Activated T-cell treated with anti-CD3 and anti-CD28 coated beads, Interleukin-2, amount 50 U/mL, for 72 hours (primary cell): ENCODE measurements around the gene ACTMAP. TPM values are rescaled to one million over a fixed set of nuclear protein-coding genes. Genes with fewer than 3 reads are reported as not detected.
A peak's percentile ranks its signal among the peaks of the same experiment; 100 is the strongest.

ENCODE experiments used
- ATAC-seq, 2 donors: fragments of 150-1000 bp; cut with Tn5 transposase; replicated peaks in 1 of 2; 2 replicates each; pipeline ENCODE4 v1.10.0; 2021; ENCODE audit warnings: moderate library complexity in 2 of 2, mild to moderate bottlenecking in 1 of 2
- DNase-seq, 2 donors: peaks; one replicate each; pipeline ENCODE4 v3.0.0; 2021 to 2022; ENCODE audit warnings: mixed read lengths in 1 of 2
- H3K27ac Mint-ChIP-seq: one replicate; pipeline ENCODE4 v1.8.0; 2022; ENCODE audit warnings: mild to moderate bottlenecking, moderate library complexity, mixed read lengths
- H3K27me3 Mint-ChIP-seq: one replicate; pipeline ENCODE4 v1.8.0; 2022; ENCODE audit warnings: low read depth, mixed read lengths
- H3K36me3 Mint-ChIP-seq, 2 donors: one replicate each; pipeline ENCODE4 v1.8.0; 2022; ENCODE audit warnings: mixed read lengths in 2 of 2, mild to moderate bottlenecking in 1 of 2; ENCODE audit not compliant: insufficient read depth in 2 of 2
- H3K4me1 Mint-ChIP-seq: one replicate; pipeline ENCODE4 v1.8.0; 2022; ENCODE audit warnings: low read depth, mixed read lengths
- H3K4me3 Mint-ChIP-seq, 2 donors: one replicate each; pipeline ENCODE4 v1.8.0; 2022; ENCODE audit warnings: mild to moderate bottlenecking in 2 of 2, mixed read lengths in 2 of 2, moderate library complexity in 2 of 2
- H3K9me3 Mint-ChIP-seq, 2 donors: one replicate each; pipeline ENCODE4 v1.8.0; 2022; ENCODE audit warnings: mixed read lengths in 2 of 2
- total RNA-seq, 2 donors: library from RNA; stranded (reverse); gene quantifications; one replicate each; pipeline ENCODE4 v1.2.3, GENCODE V29; 2022

The ACTMAP gene
- total RNA-seq, 2 donors from 2014 or later, result 32.8 to 45.1 TPM

- Mint-ChIP-seq H3K36me3 (peaks cover 9 to 12% of the 10 kb centered on the region in 2 donors), H3K27ac (no peak overlapping the region), H3K4me1 (no peaks in the 10 kb centered on the region), H3K27me3 (no peaks in the 10 kb centered on the region), H3K9me3 (no peaks in the 10 kb centered on the region), H3K4me3 (no peak overlapping the region)
- DNase-seq, result no peak
- no peak for ATAC-seq
Measured at GRCh38 chr19:40703029-40703755, 47.1 kb downstream of the ACTMAP start.

- Mint-ChIP-seq H3K9me3 (no peaks in the 10 kb centered on the region), H3K4me1 (no peaks in the 10 kb centered on the region), H3K27me3 (no peaks in the 10 kb centered on the region), H3K36me3 (peaks cover 9 to 12% of the 10 kb centered on the region in 2 donors), H3K27ac (no peak overlapping the region), H3K4me3 (no peak overlapping the region)
- no peak for ATAC-seq
- no peak for DNase-seq
Measured at GRCh38 chr19:40702337-40703012, 47.8 kb downstream of the ACTMAP start.

GRCh38 chr19:40701758-40702157 lies 48.5 kb downstream of the ACTMAP start:
- no peak for ATAC-seq
- Mint-ChIP-seq H3K4me1 (no peaks in the 10 kb centered on the region), H3K4me3 (no peak overlapping the region), H3K36me3 (peaks cover 9 to 12% of the 10 kb centered on the region in 2 donors), H3K27me3 (no peaks in the 10 kb centered on the region), H3K9me3 (no peaks in the 10 kb centered on the region), H3K27ac (no peak overlapping the region)
- DNase-seq, result no peak

GRCh38 chr19:40700083-40700482 lies 50.2 kb downstream of the ACTMAP start:
- Mint-ChIP-seq H3K27ac (no peak overlapping the region), H3K4me3 (no peak overlapping the region), H3K9me3 (no peaks in the 10 kb centered on the region), H3K4me1 (no peaks in the 10 kb centered on the region), H3K27me3 (no peaks in the 10 kb centered on the region), H3K36me3 (peaks cover 10 to 11% of the 10 kb centered on the region in 2 donors)
- DNase-seq (no peak), ATAC-seq (no peak)

GRCh38 chr19:40697007-40697406 lies 53.3 kb downstream of the ACTMAP start:
- ATAC-seq, result no peak
- DNase-seq, result no peak
- no peak overlapping the region for H3K4me3 Mint-ChIP-seq
- no peaks in the 10 kb centered on the region for H3K27me3 Mint-ChIP-seq
- no peak overlapping the region for H3K27ac Mint-ChIP-seq
- peaks cover 2 to 4% of the 10 kb centered on the region in 2 donors for H3K36me3 Mint-ChIP-seq
- no peaks in the 10 kb centered on the region for H3K4me1 Mint-ChIP-seq
- no peaks in the 10 kb centered on the region for H3K9me3 Mint-ChIP-seq

GRCh38 chr19:40695881-40696280 lies 54.4 kb downstream of the ACTMAP start:
- Mint-ChIP-seq H3K27ac (no peak overlapping the region), H3K27me3 (no peaks in the 10 kb centered on the region), H3K36me3 (peaks cover 2 to 4% of the 10 kb centered on the region in 2 donors), H3K4me1 (no peaks in the 10 kb centered on the region), H3K9me3 (no peaks in the 10 kb centered on the region), H3K4me3 (no peak overlapping the region)
- ATAC-seq (no peak), DNase-seq (no peak)

- H3K4me3 Mint-ChIP-seq, result no peak overlapping the region
- no peaks in the 10 kb centered on the region for H3K4me1 Mint-ChIP-seq
- H3K27me3 Mint-ChIP-seq, result no peaks in the 10 kb centered on the region
- DNase-seq, result no peak
- no peaks in the 10 kb centered on the region for H3K9me3 Mint-ChIP-seq
- H3K27ac Mint-ChIP-seq, result no peak overlapping the region
- H3K36me3 Mint-ChIP-seq, result peaks cover 2% of the 10 kb centered on the region in 2 donors
- ATAC-seq, result no peak
Measured at GRCh38 chr19:40693896-40694295, 56.4 kb downstream of the ACTMAP start.

GRCh38 chr19:40693150-40693788 lies 57.0 kb downstream of the ACTMAP start:
- H3K9me3 Mint-ChIP-seq, result no peaks in the 10 kb centered on the region

GRCh38 chr19:40692212-40692551 lies 58.1 kb downstream of the ACTMAP start:
- no peak for ATAC-seq
- Mint-ChIP-seq H3K27me3 (no peaks in the 10 kb centered on the region), H3K4me3 (peak overlapping the region; percentile 8 to 13)

More at GRCh38 chr19:40693150-40693788, 57.0 kb downstream of the ACTMAP start:
- peaks cover 2% of the 10 kb centered on the region in 2 donors for H3K36me3 Mint-ChIP-seq
- ATAC-seq, result no peak
- H3K27ac Mint-ChIP-seq, result no peak overlapping the region
- no peaks in the 10 kb centered on the region for H3K4me1 Mint-ChIP-seq
- H3K4me3 Mint-ChIP-seq, result no peak overlapping the region
- H3K27me3 Mint-ChIP-seq, result no peaks in the 10 kb centered on the region
- no peak for DNase-seq

GRCh38 chr19:40691421-40692211 lies 58.7 kb downstream of the ACTMAP start:
- Mint-ChIP-seq H3K4me3 (peak overlapping the region in 1 of 2 donors; percentile 88), H3K9me3 (no peaks in the 10 kb centered on the region), H3K36me3 (peaks cover 0 to 2% of the 10 kb centered on the region in 2 donors), H3K4me1 (no peaks in the 10 kb centered on the region), H3K27me3 (no peaks in the 10 kb centered on the region), H3K27ac (no peak overlapping the region)
- ATAC-seq, result no peak
- DNase-seq, result no peak

More at GRCh38 chr19:40692212-40692551, 58.1 kb downstream of the ACTMAP start:
- H3K4me1 Mint-ChIP-seq, result no peaks in the 10 kb centered on the region
- no peak for DNase-seq
- no peak overlapping the region for H3K27ac Mint-ChIP-seq
- peaks cover 2% of the 10 kb centered on the region in 2 donors for H3K36me3 Mint-ChIP-seq
- H3K9me3 Mint-ChIP-seq, result no peaks in the 10 kb centered on the region
